Middle frontal gyrus (tissue), 1 donor: Measurements from ENCODE around the gene SMARCAL1.

Source experiments
- DNase-seq: peaks from one replicate; pipeline ENCODE4 v3.0.0-alpha.2; 2015; ENCODE audit warnings: low spot score; ENCODE audit errors: extremely low spot score

SMARCAL1 gene

GRCh38 chr2:216392945-216393840 lies 19.1 kb upstream of the SMARCAL1 start:
- DNase-seq, result no peak

GRCh38 chr2:216394881-216395280 lies 17.4 kb upstream of the SMARCAL1 start:
- no peak for DNase-seq

GRCh38 chr2:216399621-216400020 lies 12.7 kb upstream of the SMARCAL1 start:
- DNase-seq, result no peak

- no peak for DNase-seq
Observed at GRCh38 chr2:216402751-216403150, 9.5 kb upstream of the SMARCAL1 start.

GRCh38 chr2:216404010-216404618 lies 8.2 kb upstream of the SMARCAL1 start:
- DNase-seq, result no peak

- DNase-seq, result no peak
Observed at GRCh38 chr2:216405588-216405987, 6.7 kb upstream of the SMARCAL1 start.

GRCh38 chr2:216406826-216407225 lies 5.5 kb upstream of the SMARCAL1 start:
- DNase-seq, result no peak

- no peak for DNase-seq
Observed at GRCh38 chr2:216408426-216409290, 3.6 kb upstream of the SMARCAL1 start.

GRCh38 chr2:216410550-216410949 lies 1.7 kb upstream of the SMARCAL1 start:
- DNase-seq, result no peak

- DNase-seq, result no peak
Observed at GRCh38 chr2:216413882-216414281, 1.6 kb downstream of the SMARCAL1 start.

- no peak for DNase-seq
Observed at GRCh38 chr2:216414772-216415319, 2.6 kb downstream of the SMARCAL1 start.

GRCh38 chr2:216415541-216415940 lies 3.3 kb downstream of the SMARCAL1 start:
- DNase-seq, result no peak

GRCh38 chr2:216416571-216417307 lies 4.5 kb downstream of the SMARCAL1 start:
- no peak for DNase-seq

GRCh38 chr2:216418981-216419380 lies 6.7 kb downstream of the SMARCAL1 start:
- DNase-seq, result no peak

GRCh38 chr2:216420367-216421101 lies 8.2 kb downstream of the SMARCAL1 start:
- DNase-seq, result no peak

- DNase-seq, result no peak
Observed at GRCh38 chr2:216423071-216423470, 10.8 kb downstream of the SMARCAL1 start.

- no peak for DNase-seq
Observed at GRCh38 chr2:216424274-216424673, 12.0 kb downstream of the SMARCAL1 start.

- no peak for DNase-seq
Observed at GRCh38 chr2:216425008-216425787, 12.9 kb downstream of the SMARCAL1 start.

GRCh38 chr2:216426166-216426777 lies 14.0 kb downstream of the SMARCAL1 start:
- no peak for DNase-seq
